Retinal pigment epithelial cell (primary cell): ENCODE measurements around the gene CREBL2.
"Not testable (repeated sequence)": the region's sequence is repeated elsewhere in the genome, so short reads cannot be mapped to it uniquely, and the experiment has no call there.

Source experiments
- DNase-seq: peaks from one replicate; pipeline ENCODE4 v3.0.0-alpha.2; 2010; ENCODE audit warnings: low read depth
- H3K4me3 ChIP-seq: 2 replicates; pipeline ENCODE4 v1.5.1; 2011; ENCODE audit warnings: mild to moderate bottlenecking, low read length, control low read depth, moderate library complexity
- CTCF ChIP-seq: conservative IDR thresholded peaks from 2 replicates; pipeline ENCODE4 v1.5.1; 2011; ENCODE audit warnings: low read depth, low read length, control low read depth, inconsistent platforms

CREBL2 gene

GRCh38 chr12:12587878-12588277 lies 23.8 kb upstream of the CREBL2 start:
- no peak for TF ChIP-seq CTCF
- no peak for DNase-seq
- H3K4me3 ChIP-seq = no peak overlapping the region

- not testable (repeated sequence) for DNase-seq, H3K4me3 ChIP-seq
These were observed 23.2 kb upstream of the CREBL2 start for GRCh38 chr12:12588436-12588835.

GRCh38 chr12:12590961-12591360 lies 20.7 kb upstream of the CREBL2 start:
- no peak for TF ChIP-seq CTCF
- DNase-seq = no peak
- no peak overlapping the region for H3K4me3 ChIP-seq

- H3K4me3 ChIP-seq = no peak overlapping the region
- DNase-seq = no peak
- no peak for TF ChIP-seq CTCF
These were observed 18.7 kb upstream of the CREBL2 start for GRCh38 chr12:12592930-12593329.

GRCh38 chr12:12595929-12596328 lies 15.7 kb upstream of the CREBL2 start:
- not testable (repeated sequence) for H3K4me3 ChIP-seq, DNase-seq

GRCh38 chr12:12596598-12596997 lies 15.1 kb upstream of the CREBL2 start:
- DNase-seq, H3K4me3 ChIP-seq: not testable (repeated sequence)

GRCh38 chr12:12598864-12599263 lies 12.8 kb upstream of the CREBL2 start:
- no peak for DNase-seq
- H3K4me3 ChIP-seq = no peak overlapping the region
- TF ChIP-seq CTCF = no peak

GRCh38 chr12:12599750-12600643 lies 11.7 kb upstream of the CREBL2 start:
- no peak overlapping the region for H3K4me3 ChIP-seq
- no peak for TF ChIP-seq CTCF
- no peak for DNase-seq
